ENCODE data around the gene OPTN.

The OPTN gene

GRCh38 chr10:13168781-13169180, 68.8 kb downstream of the OPTN start:
- Histone ChIP-seq H3K27me3 (ENCODE audit: insufficient read depth, low read length) (no peaks in the 10 kb centered on the region), H3K36me3 (ENCODE audit: insufficient read depth, low read length) (peaks cover 51% of the 10 kb centered on the region), H3K9ac (ENCODE audit: low read length) (no peak overlapping the region), H3K27ac (ENCODE audit: low read depth, low read length, poor library complexity, severe bottlenecking) (no peak overlapping the region), H3K9me2 (ENCODE audit: low read depth, low read length) (no peaks in the 10 kb centered on the region), H3K9me3 (ENCODE audit: low read length) (no peaks in the 10 kb centered on the region), H2AFZ (ENCODE audit: low read length) (no peak overlapping the region), H3K79me2 (ENCODE audit: insufficient read depth, low read length) (no peaks in the 10 kb centered on the region), H4K20me1 (ENCODE audit: insufficient read depth, low read length) (no peaks in the 10 kb centered on the region), H3K4me1 (ENCODE audit: insufficient read depth, low read length, severe bottlenecking) (no peaks in the 10 kb centered on the region), H3K4me3 (ENCODE audit: low read depth, low read length, poor library complexity, severe bottlenecking) (no peak overlapping the region), H3K4me2 (ENCODE audit: low read length) (no peak overlapping the region), H3F3A (ENCODE audit: insufficient read depth, low read length) (no peaks in the 10 kb centered on the region)
- TF ChIP-seq CTCF (IDR thresholded peaks at IDR 0.05; ENCODE audit: low read length) (no peak), EZH2 (IDR thresholded peaks at IDR 0.05; ENCODE audit: borderline replicate concordance, low read length) (no peak)

GRCh38 chr10:13173616-13174015, 73.7 kb downstream of the OPTN start:
- no peaks in the 10 kb centered on the region for H3F3A ChIP-seq (ENCODE audit: insufficient read depth, low read length)
- no peak overlapping the region for H3K4me3 ChIP-seq (ENCODE audit: low read depth, low read length, poor library complexity, severe bottlenecking)
- no peak overlapping the region for H2AFZ ChIP-seq (ENCODE audit: low read length)
- H3K9ac ChIP-seq (ENCODE audit: low read length), result no peak overlapping the region
- H3K4me1 ChIP-seq (ENCODE audit: insufficient read depth, low read length, severe bottlenecking), result no peaks in the 10 kb centered on the region
- no peaks in the 10 kb centered on the region for H3K9me3 ChIP-seq (ENCODE audit: low read length)
- TF ChIP-seq CTCF (IDR thresholded peaks at IDR 0.05; ENCODE audit: low read length) (no peak), EZH2 (IDR thresholded peaks at IDR 0.05; ENCODE audit: borderline replicate concordance, low read length) (no peak)
- H4K20me1 ChIP-seq (ENCODE audit: insufficient read depth, low read length), result no peaks in the 10 kb centered on the region
- no peaks in the 10 kb centered on the region for H3K79me2 ChIP-seq (ENCODE audit: insufficient read depth, low read length)
- no peak overlapping the region for H3K4me2 ChIP-seq (ENCODE audit: low read length)
- no peaks in the 10 kb centered on the region for H3K9me2 ChIP-seq (ENCODE audit: low read depth, low read length)
- no peak overlapping the region for H3K27ac ChIP-seq (ENCODE audit: low read depth, low read length, poor library complexity, severe bottlenecking)
- no peaks in the 10 kb centered on the region for H3K27me3 ChIP-seq (ENCODE audit: insufficient read depth, low read length)
- peaks cover 81% of the 10 kb centered on the region for H3K36me3 ChIP-seq (ENCODE audit: insufficient read depth, low read length)

- Histone ChIP-seq H4K20me1 (ENCODE audit: insufficient read depth, low read length) (no peaks in the 10 kb centered on the region), H3K36me3 (ENCODE audit: insufficient read depth, low read length) (peaks cover 97% of the 10 kb centered on the region), H3K4me3 (ENCODE audit: low read depth, low read length, poor library complexity, severe bottlenecking) (no peak overlapping the region), H3F3A (ENCODE audit: insufficient read depth, low read length) (no peaks in the 10 kb centered on the region), H3K4me2 (ENCODE audit: low read length) (no peak overlapping the region), H3K79me2 (ENCODE audit: insufficient read depth, low read length) (no peaks in the 10 kb centered on the region), H3K4me1 (ENCODE audit: insufficient read depth, low read length, severe bottlenecking) (no peaks in the 10 kb centered on the region), H3K27ac (ENCODE audit: low read depth, low read length, poor library complexity, severe bottlenecking) (no peak overlapping the region), H2AFZ (ENCODE audit: low read length) (no peak overlapping the region), H3K9ac (ENCODE audit: low read length) (no peak overlapping the region), H3K9me2 (ENCODE audit: low read depth, low read length) (no peaks in the 10 kb centered on the region), H3K9me3 (ENCODE audit: low read length) (no peaks in the 10 kb centered on the region), H3K27me3 (ENCODE audit: insufficient read depth, low read length) (no peaks in the 10 kb centered on the region)
- no peak for TF ChIP-seq EZH2 (IDR thresholded peaks at IDR 0.05; ENCODE audit: borderline replicate concordance, low read length)
- no peak for TF ChIP-seq CTCF (IDR thresholded peaks at IDR 0.05; ENCODE audit: low read length)
Observed at GRCh38 chr10:13180788-13181187, 80.8 kb downstream of the OPTN start.

All from OCI-LY1 (cell line).